Endothelial cell of umbilical vein (primary cell): ENCODE measurements around the gene TKT. TPM values are rescaled to one million over a fixed set of nuclear protein-coding genes. Genes with fewer than 3 reads are reported as not detected.

Experiments
- BruUV-seq: library from RNA; stranded (reverse); fragments of 400-500 nt; replicated peaks from 2 replicates; lab custom pipeline; 2021; lab: Mats Ljungman, UMichigan
- CTCF ChIA-PET: fragments of 300-600, 350-600 bp; sonication (Branson Sonifier 250); formaldehyde crosslinking; loops from one replicate; lab custom pipeline; 2021; ENCODE audit warnings: antibody characterized with exemption, inconsistent platforms; lab: Charles Lee
- POLR2A ChIA-PET: fragments of 300-600, 350-600 bp; sonication (Branson Sonifier 250); formaldehyde crosslinking; loops from one replicate; lab custom pipeline; 2021; ENCODE audit warnings: antibody characterized with exemption, inconsistent platforms; lab: Charles Lee
- DNase-seq: peaks from one replicate; pipeline ENCODE4 v3.0.0-alpha.2; 2011; ENCODE audit warnings: low read depth, low spot score
- FAIRE-seq: peaks from 2 replicates; lab custom pipeline; 2011; peaks lifted over from hg19 to GRCh38; lab: Jason Lieb, UNC
- H2AFZ ChIP-seq: 2 replicates; pipeline ENCODE4 v1.6.0; 2012; ENCODE audit warnings: low read depth, low read length, control low read depth, inconsistent platforms
- H3K27ac ChIP-seq: 2 replicates; pipeline ENCODE4 v1.5.1; 2011; ENCODE audit warnings: low read depth, mild to moderate bottlenecking, control low read depth, low read length, moderate library complexity; ENCODE audit not compliant: insufficient read depth
- H3K27me3 ChIP-seq, 2 experiments: 2 replicates each; pipeline versions ENCODE4 v1.6.0 to v1.6.1; 2011; ENCODE audit warnings: low read length in 2 of 2, mixed read lengths in 1 of 2; ENCODE audit not compliant: control insufficient read depth in 2 of 2, insufficient read depth in 2 of 2
- H3K36me3 ChIP-seq, 2 experiments: 2 replicates in 1 of 2; 3 replicates in 1 of 2; pipeline ENCODE4 v1.5.1; 2011; ENCODE audit warnings: low read length in 2 of 2, mild to moderate bottlenecking in 1 of 2, moderate library complexity in 1 of 2; ENCODE audit not compliant: control insufficient read depth in 2 of 2, insufficient read depth in 2 of 2; ENCODE audit errors: extremely low read depth in 1 of 2
- H3K4me1 ChIP-seq: 3 replicates; pipeline ENCODE4 v1.5.1; 2011; ENCODE audit warnings: mild to moderate bottlenecking, low read length; ENCODE audit not compliant: control insufficient read depth, insufficient read depth; ENCODE audit errors: extremely low read depth
- H3K4me2 ChIP-seq: 2 replicates; pipeline ENCODE4 v1.6.1; 2011; ENCODE audit warnings: low read length, control low read depth, mixed read lengths; ENCODE audit not compliant: insufficient read depth
- H3K4me3 ChIP-seq, 3 experiments: fragments of 200-600 bp in 1 of 3; sonication (generic), shearing (Covaris generic) in 1 of 3; replicated peaks in 1 of 3; 2 replicates each; pipeline ENCODE4 v1.5.1; 2011 to 2016; ENCODE audit warnings: control low read depth in 3 of 3, low read length in 3 of 3, mild to moderate bottlenecking in 2 of 3, inconsistent platforms in 1 of 3, low read depth in 1 of 3, moderate library complexity in 1 of 3; ENCODE audit not compliant: insufficient read depth in 1 of 3
- H3K79me2 ChIP-seq: 2 replicates; pipeline ENCODE4 v1.6.0; 2012; ENCODE audit warnings: low read length, inconsistent platforms; ENCODE audit not compliant: control insufficient read depth, insufficient read depth
- H3K9ac ChIP-seq: replicated peaks from 2 replicates; pipeline ENCODE3; 2011; ENCODE audit warnings: low read length, control low read depth; ENCODE audit not compliant: insufficient read depth; ENCODE audit errors: extremely low read depth
- H3K9me1 ChIP-seq: replicated peaks from 3 replicates; pipeline ENCODE4 v1.6.0; 2011; ENCODE audit warnings: mild to moderate bottlenecking, low read length; ENCODE audit not compliant: control insufficient read depth, insufficient read depth; ENCODE audit errors: extremely low read depth
- H3K9me3 ChIP-seq: replicated peaks from 2 replicates; pipeline ENCODE4 v1.5.1; 2012; ENCODE audit warnings: low read length, inconsistent platforms; ENCODE audit not compliant: control insufficient read depth, insufficient read depth
- H4K20me1 ChIP-seq: replicated peaks from 2 replicates; pipeline ENCODE3; 2011; ENCODE audit warnings: mild to moderate bottlenecking, low read length; ENCODE audit not compliant: control insufficient read depth, insufficient read depth; ENCODE audit errors: extremely low read depth
- FOS ChIP-seq: IDR thresholded peaks from 2 replicates; pipeline ENCODE4 v1.6.1; 2011; ENCODE audit warnings: mild to moderate bottlenecking, low read length, moderate library complexity, borderline replicate concordance; ENCODE audit not compliant: insufficient read depth
- GATA2 ChIP-seq: IDR thresholded peaks from 2 replicates; pipeline ENCODE4 v1.7.0; 2011; ENCODE audit warnings: low read depth, mild to moderate bottlenecking, moderate library complexity, mixed read lengths, low read length; ENCODE audit not compliant: insufficient read length, insufficient read depth
- JUN ChIP-seq: IDR thresholded peaks from 2 replicates; pipeline ENCODE4 v1.6.1; 2011; ENCODE audit warnings: borderline replicate concordance, low read depth; ENCODE audit not compliant: insufficient read length, insufficient read depth
- MAX ChIP-seq: IDR thresholded peaks from 2 replicates; pipeline ENCODE4 v1.6.1; 2011; ENCODE audit not compliant: insufficient read depth, insufficient read length
- MYC ChIP-seq: IDR thresholded peaks from one replicate; pipeline ENCODE4 v1.6.1; 2011; ENCODE audit warnings: mild to moderate bottlenecking, low read depth, low read length
- POLR2A ChIP-seq: IDR thresholded peaks from 2 replicates; pipeline ENCODE4 v1.6.1; 2012; ENCODE audit warnings: low read depth, mild to moderate bottlenecking, control low read depth, low read length
- POLR2AphosphoS5 ChIP-seq: IDR thresholded peaks from 2 replicates; pipeline ENCODE4 v1.6.1; 2012; ENCODE audit warnings: low read depth, mild to moderate bottlenecking, control low read depth, low read length, moderate library complexity; ENCODE audit not compliant: insufficient read depth
- dilution Hi-C: fragments of 300-500 bp; cut with MboI; formaldehyde crosslinking; loops from one replicate; pipeline ENCODE4 v1.15.0; 2019; ENCODE audit warnings: low sequenced_read_pairs; ENCODE audit not compliant: extremely low pct_ligation_motif_present
- intact Hi-C: fragments of 100-400 bp; cut with micrococcal nuclease; formaldehyde crosslinking; loops from one replicate; pipeline ENCODE4 v1.10.0; 2022
- polyA plus RNA-seq, 4 experiments: library from polyadenylated mRNA; depleted of rRNA in 3 of 4; stranded (reverse) in 3 of 4; unstranded in 1 of 4; fragments of >200 nt; gene quantifications; 2 replicates each; pipeline versions ENCODE4 v1.2.1 to v1.2.3, GENCODE V29; 2011 to 2012; ENCODE audit warnings: missing spikeins in 1 of 4
- total RNA-seq: library from RNA; stranded (reverse); gene quantifications from 2 replicates; pipeline ENCODE4 v1.2.3, GENCODE V29; 2021
- TF ChIP-seq, protein P1 (sequence below), 2 donors: IDR thresholded peaks; 1 replicate in 1 of 2; 2 replicates in 1 of 2; pipeline ENCODE4 v1.5.1; 2011; ENCODE audit warnings: low read length in 2 of 2, mild to moderate bottlenecking in 2 of 2, moderate library complexity in 2 of 2, control low read depth in 1 of 2, inconsistent platforms in 1 of 2, low read depth in 1 of 2; ENCODE audit not compliant: insufficient read depth in 1 of 2; ENCODE audit errors: extremely low read depth in 1 of 2

Gene TKT
- total and polyA plus RNA-seq, 2 donors (not counting 3 experiments of a cell fraction or from before 2014, with no cell fraction given): 287 to 586 TPM

- Histone ChIP-seq H2AFZ (no peak overlapping the region), H3K9me1 (no peaks in the 10 kb centered on the region), H3K4me2 (no peak overlapping the region), H3K36me3 (peaks cover 0 to 3% of the 10 kb centered on the region in 2 experiments), H3K9ac (no peak overlapping the region), H3K9me3 (no peaks in the 10 kb centered on the region), H3K4me3 (no peak overlapping the region), H3K4me1 (no peaks in the 10 kb centered on the region), H3K27me3 (no peaks in the 10 kb centered on the region), H4K20me1 (no peaks in the 10 kb centered on the region), H3K79me2 (no peaks in the 10 kb centered on the region), H3K27ac (no peak overlapping the region)
- no peak for DNase-seq
- FAIRE-seq: no peak
- TF ChIP-seq POLR2AphosphoS5: no peak
- TF ChIP-seq MYC: no peak
- TF ChIP-seq, protein P1, sequence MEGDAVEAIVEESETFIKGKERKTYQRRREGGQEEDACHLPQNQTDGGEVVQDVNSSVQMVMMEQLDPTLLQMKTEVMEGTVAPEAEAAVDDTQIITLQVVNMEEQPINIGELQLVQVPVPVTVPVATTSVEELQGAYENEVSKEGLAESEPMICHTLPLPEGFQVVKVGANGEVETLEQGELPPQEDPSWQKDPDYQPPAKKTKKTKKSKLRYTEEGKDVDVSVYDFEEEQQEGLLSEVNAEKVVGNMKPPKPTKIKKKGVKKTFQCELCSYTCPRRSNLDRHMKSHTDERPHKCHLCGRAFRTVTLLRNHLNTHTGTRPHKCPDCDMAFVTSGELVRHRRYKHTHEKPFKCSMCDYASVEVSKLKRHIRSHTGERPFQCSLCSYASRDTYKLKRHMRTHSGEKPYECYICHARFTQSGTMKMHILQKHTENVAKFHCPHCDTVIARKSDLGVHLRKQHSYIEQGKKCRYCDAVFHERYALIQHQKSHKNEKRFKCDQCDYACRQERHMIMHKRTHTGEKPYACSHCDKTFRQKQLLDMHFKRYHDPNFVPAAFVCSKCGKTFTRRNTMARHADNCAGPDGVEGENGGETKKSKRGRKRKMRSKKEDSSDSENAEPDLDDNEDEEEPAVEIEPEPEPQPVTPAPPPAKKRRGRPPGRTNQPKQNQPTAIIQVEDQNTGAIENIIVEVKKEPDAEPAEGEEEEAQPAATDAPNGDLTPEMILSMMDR (IDR thresholded peaks at IDR 0.05; ENCODE audit: extremely low read depth in 1 of 2, insufficient read depth in 1 of 2, low read depth in 1 of 2, low read length in 2 of 2): no peak
- TF ChIP-seq POLR2A: no peak
- no peak for TF ChIP-seq FOS
- TF ChIP-seq JUN: no peak
- no peak for TF ChIP-seq GATA2
- no peak for TF ChIP-seq MAX
- CTCF ChIA-PET: interaction anchor here (1.3 to 5.3 kb wide), 2 partner anchors 8 to 74 kb away, joined by 3 to 23 read pairs; no protein-coding TSS in a partner anchor
- intact Hi-C loops: no loop called here
- POLR2A ChIA-PET: no interaction called here
- dilution Hi-C loops: no loop called here
- BruUV-seq: no TSS peak
Measured at GRCh38 chr3:53188136-53188685, 67.6 kb downstream of the TKT start.
